GM12875 (cell line): Measurements from ENCODE around the gene C17orf58.
"Not testable (repeated sequence)": the region's sequence is repeated elsewhere in the genome, so short reads cannot be mapped to it uniquely, and the experiment has no call there.

Source experiments
- H3K4me3 ChIP-seq: one replicate; pipeline ENCODE4 v1.5.1; 2011; ENCODE audit warnings: low read depth, low read length, control low read depth
- CTCF ChIP-seq: IDR thresholded peaks from 2 replicates; pipeline ENCODE4 v1.5.1; 2011; ENCODE audit warnings: low read depth, mild to moderate bottlenecking, control low read depth, inconsistent platforms, low read length, moderate library complexity, borderline replicate concordance; ENCODE audit not compliant: insufficient read depth

C17orf58 gene

GRCh38 chr17:68029512-68030215 is 33.4 kb upstream of the C17orf58 start:
- no peak for TF ChIP-seq CTCF
- no peak overlapping the region for H3K4me3 ChIP-seq

- H3K4me3 ChIP-seq = not testable (repeated sequence)
Observed at GRCh38 chr17:68022547-68022946, 26.3 kb upstream of the C17orf58 start.

- TF ChIP-seq CTCF = no peak
- H3K4me3 ChIP-seq = no peak overlapping the region
Observed at GRCh38 chr17:68021963-68022362, 25.7 kb upstream of the C17orf58 start.

GRCh38 chr17:68020791-68021190 is 24.5 kb upstream of the C17orf58 start:
- H3K4me3 ChIP-seq = not testable (repeated sequence)

GRCh38 chr17:68020409-68020756 is 24.1 kb upstream of the C17orf58 start:
- peak overlapping the region; percentile 57 for H3K4me3 ChIP-seq
- TF ChIP-seq CTCF = no peak

- H3K4me3 ChIP-seq = peak overlapping the region; percentile 57
- peak; percentile 64 for TF ChIP-seq CTCF
Observed at GRCh38 chr17:68019675-68020408, 23.6 kb upstream of the C17orf58 start.

- no peak for TF ChIP-seq CTCF
- H3K4me3 ChIP-seq = no peak overlapping the region
Observed at GRCh38 chr17:68019336-68019674, 23.0 kb upstream of the C17orf58 start.

GRCh38 chr17:68018493-68018892 is 22.2 kb upstream of the C17orf58 start:
- not testable (repeated sequence) for H3K4me3 ChIP-seq

GRCh38 chr17:68016838-68017237 is 20.6 kb upstream of the C17orf58 start:
- H3K4me3 ChIP-seq = no peak overlapping the region
- no peak for TF ChIP-seq CTCF
